CD4-positive, alpha-beta T cell treated with Interleukin-6 at 100 ng/mL for 8 hours (primary cell): ENCODE results near the gene RCAN1.
"Not testable (repeated sequence)": the region's sequence is repeated elsewhere in the genome, so short reads cannot be mapped to it uniquely, and the experiment has no call there.

Source experiments
- DNase-seq: peaks from one replicate; pipeline ENCODE4 v3.0.0-alpha.2; 2020; ENCODE audit warnings: mixed read lengths, low spot score

RCAN1 gene

GRCh38 chr21:34621434-34622350 is 6.8 kb upstream of the RCAN1 start:
- no peak for DNase-seq

DNA sequence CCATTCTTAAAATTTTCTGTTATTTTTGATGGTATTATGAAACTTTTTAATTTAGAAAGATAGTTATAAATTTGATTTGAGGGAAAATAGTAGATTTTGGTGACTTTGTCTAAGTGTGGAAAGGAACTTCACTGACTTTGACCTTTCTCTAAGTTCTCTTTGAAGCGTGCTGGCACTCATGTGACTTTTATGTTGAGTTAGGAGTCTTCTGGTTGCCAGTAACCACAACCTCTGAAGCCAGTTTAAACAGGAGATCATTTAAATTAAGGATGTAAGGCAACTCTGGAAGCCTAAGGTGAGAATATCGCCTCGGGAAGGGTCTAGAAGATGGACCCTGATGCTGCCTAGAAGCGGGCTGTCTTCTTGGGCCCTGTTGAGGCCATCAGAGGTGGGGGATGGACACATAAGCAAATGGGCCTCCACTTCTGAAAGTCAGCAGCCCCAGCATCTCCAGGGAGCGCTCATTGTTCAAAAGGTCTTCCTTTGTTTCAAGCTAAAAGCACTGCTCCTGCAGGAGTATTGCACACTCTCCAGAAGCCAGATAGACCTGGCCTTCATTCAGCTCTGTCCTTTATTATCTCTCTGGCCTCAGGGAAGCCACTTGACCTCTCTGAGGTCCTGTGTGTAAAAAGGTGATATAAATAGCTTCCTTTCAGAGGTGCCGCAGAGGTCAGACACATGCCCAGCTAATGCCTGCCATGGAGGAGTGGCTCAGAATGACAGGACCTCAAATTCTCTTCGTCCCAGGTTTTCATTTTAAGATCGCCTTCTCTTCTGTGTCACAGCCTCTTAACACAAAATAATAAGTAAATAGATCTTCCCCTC is 5.1 kb upstream of the RCAN1 start:
- no peak for DNase-seq

DNA sequence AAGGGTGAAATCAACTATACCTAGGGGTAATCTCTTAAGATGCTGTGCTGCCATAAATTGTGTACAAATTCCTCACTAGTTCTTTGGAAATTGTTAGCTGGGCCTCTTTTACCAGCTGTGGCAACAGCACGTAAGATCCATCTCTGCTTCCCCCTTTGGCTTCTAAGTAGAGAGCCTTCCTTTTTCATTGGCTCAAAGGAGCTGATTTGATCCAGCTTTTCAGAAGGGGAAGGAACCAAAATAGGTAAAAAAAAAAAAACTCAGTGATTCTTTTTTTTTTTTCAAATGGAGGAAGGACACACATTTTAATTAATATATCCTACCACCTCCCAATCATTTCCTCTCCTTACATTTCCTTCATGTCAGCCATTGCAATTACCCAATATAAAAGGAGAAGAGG is 4.0 kb upstream of the RCAN1 start:
- no peak for DNase-seq

- DNase-seq, result no peak
Measured at GRCh38 chr21:34617753-34618339, 2.9 kb upstream of the RCAN1 start.

GRCh38 chr21:34615487-34615814 is 538 bp upstream of the RCAN1 start:
- DNase-seq, result no peak

DNA sequence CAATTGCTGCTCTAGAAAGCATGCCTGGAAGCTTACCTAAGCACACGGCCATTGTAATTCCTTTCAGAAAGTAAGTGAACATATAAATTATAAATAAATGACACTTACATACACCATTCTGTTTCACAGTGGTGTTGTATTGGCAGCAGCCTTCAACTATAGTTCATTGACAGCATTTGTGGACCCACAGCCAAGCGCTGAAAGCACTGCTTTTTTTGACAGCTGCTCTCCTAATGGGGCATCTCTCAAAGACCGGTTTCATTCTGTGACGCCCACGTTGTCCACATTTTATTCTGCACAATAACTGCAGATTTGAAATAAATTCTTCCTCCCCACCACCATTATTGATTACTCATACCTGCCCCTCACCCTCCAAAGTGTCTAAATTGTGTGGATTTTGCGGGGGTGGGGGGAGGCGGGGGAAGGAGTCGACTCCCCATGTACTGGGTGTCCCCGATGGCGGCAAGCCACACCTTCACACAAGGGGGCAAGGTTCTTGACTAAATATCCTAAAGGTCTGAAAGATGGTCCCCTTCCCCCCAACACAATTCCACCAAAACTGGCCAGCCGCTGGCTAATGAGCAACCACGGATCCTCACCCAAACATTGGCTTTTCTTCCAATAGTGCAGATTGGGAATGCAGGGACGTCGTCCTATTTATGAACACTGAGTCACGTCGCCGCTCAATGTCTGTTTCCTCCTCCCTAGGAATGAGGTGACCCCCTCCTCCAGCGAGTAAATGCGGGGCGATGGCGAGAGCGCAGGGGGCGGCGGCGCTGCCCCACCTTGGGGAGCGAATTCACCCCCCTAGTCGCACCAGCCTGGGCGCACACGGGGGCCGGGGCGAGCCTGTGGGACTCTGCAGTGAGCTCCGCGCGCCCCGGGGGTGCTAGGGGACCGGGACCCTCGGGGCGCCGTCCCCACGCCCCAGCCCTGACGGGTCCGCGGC is 960 bp downstream of the RCAN1 start:
- no peak for DNase-seq

- DNase-seq, result no peak
Measured at GRCh38 chr21:34612557-34612956, 2.4 kb downstream of the RCAN1 start.

DNA sequence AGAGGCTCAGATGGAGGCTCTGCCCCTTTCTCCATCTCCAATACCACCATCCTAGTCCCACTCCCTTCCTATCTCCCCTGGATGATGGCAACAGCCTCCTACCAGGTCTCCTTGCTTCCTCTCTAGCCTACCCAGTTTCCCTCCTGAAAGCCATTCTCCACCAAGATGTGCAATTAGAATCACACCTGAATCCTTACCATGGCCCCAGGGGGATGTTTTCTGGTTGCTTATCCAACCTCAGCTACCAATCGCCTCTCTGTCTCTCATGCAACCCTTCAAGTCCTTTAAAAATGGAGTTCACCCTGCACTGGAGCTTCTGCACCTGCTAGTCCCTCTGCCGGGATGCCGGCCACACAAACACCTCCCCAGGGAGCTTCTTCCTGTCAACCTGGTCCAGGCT is 2.9 kb downstream of the RCAN1 start:
- DNase-seq, result no peak

- DNase-seq, result no peak
Measured at GRCh38 chr21:34611528-34611927, 3.4 kb downstream of the RCAN1 start.

DNA sequence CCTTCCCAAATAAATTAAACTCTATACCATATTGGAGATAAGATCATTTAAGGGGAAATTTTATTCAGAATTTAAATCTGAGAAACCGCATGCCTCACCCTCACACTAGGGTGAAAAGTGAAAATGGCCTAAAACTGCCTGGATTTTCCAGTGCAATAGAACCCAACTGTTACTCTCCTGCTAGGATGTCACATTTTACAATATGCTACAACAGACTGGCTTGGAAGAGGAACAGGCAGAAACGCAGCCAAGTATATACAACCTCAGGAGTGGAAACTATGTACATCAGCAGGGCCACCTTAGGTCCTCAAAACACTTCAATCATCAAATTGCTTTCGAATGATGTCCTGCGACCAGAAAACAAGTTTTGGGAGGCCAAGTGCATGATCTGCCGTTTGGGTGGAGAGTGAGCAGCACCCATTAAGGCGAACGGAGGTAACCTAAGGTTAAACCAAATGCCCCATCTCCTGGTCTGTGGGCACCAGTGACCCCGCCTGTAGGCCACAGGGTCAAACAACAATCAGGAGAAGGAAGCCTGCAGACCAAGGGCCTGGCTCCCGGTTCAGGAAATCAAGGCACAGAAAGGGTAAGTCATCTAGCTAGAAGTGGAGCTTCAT is 4.9 kb downstream of the RCAN1 start:
- DNase-seq, result no peak

DNA sequence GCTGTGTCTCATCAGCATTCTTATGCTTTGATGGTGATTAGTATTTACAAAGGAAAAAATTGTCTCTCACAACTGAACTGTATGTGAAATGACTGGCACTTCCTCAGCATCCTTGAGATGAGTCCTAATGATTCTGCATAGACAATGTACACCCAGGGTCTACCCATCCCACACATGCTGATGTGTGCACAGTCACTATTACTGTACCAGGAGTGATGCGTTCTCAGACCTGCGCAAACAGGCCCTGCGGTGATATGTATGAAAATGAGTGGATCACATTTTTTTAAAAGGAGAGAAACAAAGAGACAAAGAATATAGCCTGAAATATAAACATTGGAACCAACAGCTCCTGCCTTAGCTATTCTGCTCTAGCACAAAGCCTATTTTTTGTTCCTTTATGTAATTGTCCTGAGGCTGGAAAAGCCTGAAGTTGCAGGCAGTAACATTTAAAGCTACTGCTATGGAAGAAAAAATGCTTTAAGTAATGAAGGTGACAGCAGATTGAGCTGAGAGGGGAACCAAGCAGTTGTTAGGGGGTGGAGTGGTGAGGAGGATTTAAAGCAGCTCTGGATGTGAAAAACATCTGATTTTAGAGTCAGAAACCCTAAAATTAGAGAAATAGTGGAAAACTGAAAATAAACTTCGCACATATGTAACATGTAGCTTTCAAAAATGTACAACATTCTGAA is 5.5 kb downstream of the RCAN1 start:
- no peak for DNase-seq

GRCh38 chr21:34607376-34607775 is 7.5 kb downstream of the RCAN1 start:
- not testable (repeated sequence) for DNase-seq

DNA sequence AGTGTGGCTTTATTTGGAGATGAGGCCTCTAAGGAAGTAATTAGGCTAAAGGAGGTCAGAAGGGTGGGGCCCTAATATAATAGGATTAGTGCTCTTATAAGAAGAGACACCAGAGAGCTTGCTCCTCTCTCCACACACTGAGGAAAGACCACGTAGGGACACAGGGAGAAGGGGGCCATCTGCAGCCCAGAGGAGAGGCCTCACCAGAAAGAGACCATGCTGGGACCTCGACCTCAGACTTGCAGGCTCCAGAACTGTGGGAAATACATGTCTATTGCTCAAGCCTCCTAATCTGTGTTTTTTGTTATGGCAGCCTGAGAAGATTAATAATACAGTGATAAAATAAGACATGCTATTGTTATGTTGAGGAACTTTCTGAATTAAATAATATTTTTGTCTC is 8.3 kb downstream of the RCAN1 start:
- DNase-seq, result no peak

- no peak for DNase-seq
Measured at GRCh38 chr21:34606051-34606450, 8.9 kb downstream of the RCAN1 start.

DNA sequence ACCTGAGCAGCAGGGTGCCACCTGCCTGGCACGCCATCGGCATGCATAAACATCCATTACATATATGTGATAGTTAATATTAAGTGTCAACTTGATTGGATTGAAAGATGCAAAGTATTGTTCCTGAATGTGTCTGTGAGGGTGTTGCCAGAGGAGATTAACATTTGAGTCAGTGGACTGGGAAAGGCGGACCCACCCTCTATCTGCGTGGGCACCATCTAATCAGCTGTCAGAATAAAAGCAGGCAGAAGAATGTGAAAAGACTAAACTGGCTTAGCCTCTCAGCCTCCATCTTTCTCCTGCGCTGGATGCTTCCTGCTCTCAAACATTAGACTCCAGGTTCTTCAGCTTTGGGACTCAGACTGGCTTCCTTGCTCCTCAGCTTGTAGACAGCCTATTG is 10.0 kb downstream of the RCAN1 start:
- DNase-seq, result not testable (repeated sequence)

DNA sequence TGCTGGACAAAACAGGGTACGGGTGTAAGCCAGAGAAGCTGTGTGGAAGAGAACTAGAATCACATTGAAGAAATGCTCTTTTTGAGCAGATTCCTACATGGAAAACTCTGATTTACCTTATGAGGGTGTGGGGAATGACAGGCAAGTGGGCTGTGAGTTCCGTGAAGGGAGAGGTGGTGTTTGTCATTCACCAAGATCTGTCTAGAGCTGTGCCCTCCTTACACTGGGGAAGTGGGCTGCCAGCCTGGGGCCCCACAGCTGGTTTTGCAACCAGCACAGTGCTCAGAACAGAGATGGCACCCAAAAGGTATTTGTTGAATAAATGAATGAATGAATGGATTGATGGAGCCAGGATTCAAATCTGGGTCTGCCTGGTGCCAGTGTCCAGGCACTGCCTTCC is 10.4 kb downstream of the RCAN1 start:
- no peak for DNase-seq

- DNase-seq, result no peak
Measured at GRCh38 chr21:34603710-34604057, 11.2 kb downstream of the RCAN1 start.

DNA sequence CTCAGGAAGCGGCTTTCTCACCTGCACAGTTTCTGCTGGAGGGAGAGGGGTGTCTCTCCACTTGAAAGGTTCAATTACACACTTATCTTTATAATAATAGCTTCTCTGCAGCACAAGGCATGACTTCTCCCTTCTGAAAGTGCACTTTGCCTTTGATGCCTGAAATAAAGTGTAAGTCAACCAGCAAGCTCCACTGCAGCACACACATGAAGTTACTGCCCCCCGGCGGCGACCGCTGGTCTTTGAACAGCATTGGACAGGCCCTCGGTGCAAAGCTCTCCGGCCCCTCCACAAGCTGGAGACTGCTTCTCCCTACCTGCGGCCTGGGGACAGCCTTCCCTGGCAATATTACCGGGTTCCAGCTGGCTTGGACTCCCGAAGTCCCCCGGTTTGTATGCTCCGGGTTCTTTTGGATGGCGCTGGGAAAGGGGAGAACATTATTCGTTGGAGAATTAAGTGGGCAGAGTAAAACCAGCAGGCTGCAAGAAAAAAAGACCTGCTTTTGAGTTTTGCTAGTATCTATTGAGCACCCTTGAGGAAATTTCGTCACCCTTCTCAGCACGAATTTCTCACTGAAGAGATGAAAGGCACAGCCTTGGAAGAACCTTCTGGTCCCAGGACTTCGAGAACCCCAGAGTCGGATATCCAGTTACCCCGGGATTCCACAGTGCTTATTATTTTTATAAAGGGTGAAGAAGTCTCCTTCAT is 11.8 kb downstream of the RCAN1 start:
- DNase-seq, result peak; percentile 26

DNA sequence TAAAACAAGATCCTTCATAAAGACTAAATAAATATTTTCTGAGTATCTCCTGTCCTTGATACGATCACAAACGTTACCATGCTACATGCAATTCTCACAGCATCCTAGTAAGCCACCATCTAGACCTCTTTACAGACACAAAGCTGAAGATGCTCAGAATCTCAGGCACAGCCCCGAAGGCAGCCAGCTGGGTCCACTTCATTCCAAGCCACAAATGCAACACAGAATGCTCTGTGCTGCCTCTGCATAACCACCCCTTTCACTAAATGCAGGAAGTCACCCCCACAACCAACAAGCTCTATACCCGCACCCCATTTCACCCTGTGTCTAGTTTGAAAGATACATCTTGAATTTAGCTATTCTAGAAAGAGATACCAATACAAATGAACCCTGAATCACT is 12.9 kb downstream of the RCAN1 start:
- no peak for DNase-seq

- no peak for DNase-seq
Measured at GRCh38 chr21:34599534-34600101, 15.3 kb downstream of the RCAN1 start.
